GM12864 (cell line): ENCODE data around the gene GALNT2.

Experiments
- DNase-seq: peaks from one replicate; pipeline ENCODE4 v3.0.0-alpha.2; 2011; ENCODE audit warnings: low read depth
- H3K4me3 ChIP-seq: 2 replicates; pipeline ENCODE4 v1.5.1; 2011; ENCODE audit warnings: mild to moderate bottlenecking, low read depth, low read length, control low read depth
- CTCF ChIP-seq: IDR thresholded peaks from 2 replicates; pipeline ENCODE4 v1.5.1; 2011; ENCODE audit warnings: low read depth, mild to moderate bottlenecking, moderate library complexity, low read length, control low read depth, inconsistent platforms; ENCODE audit errors: missing control alignments

Gene GALNT2

GRCh38 chr1:230326971-230327891, 260.2 kb downstream of the GALNT2 start:
- no peak for TF ChIP-seq CTCF
- no peak for DNase-seq
- no peak overlapping the region for H3K4me3 ChIP-seq

- TF ChIP-seq CTCF: no peak
- no peak overlapping the region for H3K4me3 ChIP-seq
- no peak for DNase-seq
These were observed 260.9 kb downstream of the GALNT2 start for GRCh38 chr1:230327892-230328284.

GRCh38 chr1:230328342-230329015, 261.4 kb downstream of the GALNT2 start:
- no peak for DNase-seq
- no peak for TF ChIP-seq CTCF
- no peak overlapping the region for H3K4me3 ChIP-seq

GRCh38 chr1:230330157-230330556, 263.1 kb downstream of the GALNT2 start:
- DNase-seq: no peak
- TF ChIP-seq CTCF: no peak

More at GRCh38 chr1:230330157-230330556, 263.1 kb downstream of the GALNT2 start:
- no peak overlapping the region for H3K4me3 ChIP-seq
